WI38 (cell line): ENCODE measurements around the gene NDUFB3.

Experiments used
- H3K4me3 ChIP-seq: 2 replicates; pipeline ENCODE4 v1.5.1; 2011; ENCODE audit warnings: low read depth, mild to moderate bottlenecking, control low read depth, low read length
- CTCF ChIP-seq: IDR thresholded peaks from 2 replicates; pipeline ENCODE4 v1.5.1; 2012; ENCODE audit warnings: low read depth, mild to moderate bottlenecking, control low read depth, low read length

NDUFB3 gene

GRCh38 chr2:201100497-201100896 lies 28.7 kb downstream of the NDUFB3 start:
- TF ChIP-seq CTCF: no peak
- no peak overlapping the region for H3K4me3 ChIP-seq

GRCh38 chr2:201105759-201106158 lies 34.0 kb downstream of the NDUFB3 start:
- TF ChIP-seq CTCF: no peak
- H3K4me3 ChIP-seq: no peak overlapping the region

GRCh38 chr2:201107624-201108023 lies 35.8 kb downstream of the NDUFB3 start:
- H3K4me3 ChIP-seq: no peak overlapping the region
- no peak for TF ChIP-seq CTCF

GRCh38 chr2:201108341-201108740 lies 36.5 kb downstream of the NDUFB3 start:
- TF ChIP-seq CTCF: no peak

GRCh38 chr2:201109186-201109585 lies 37.4 kb downstream of the NDUFB3 start:
- no peak overlapping the region for H3K4me3 ChIP-seq
- no peak for TF ChIP-seq CTCF

More at GRCh38 chr2:201108341-201108740, 36.5 kb downstream of the NDUFB3 start:
- H3K4me3 ChIP-seq: no peak overlapping the region

- H3K4me3 ChIP-seq: no peak overlapping the region
- TF ChIP-seq CTCF: no peak
These were observed 38.8 kb downstream of the NDUFB3 start for GRCh38 chr2:201110615-201111014.

- TF ChIP-seq CTCF: no peak
- H3K4me3 ChIP-seq: no peak overlapping the region
These were observed 39.3 kb downstream of the NDUFB3 start for GRCh38 chr2:201111096-201111495.
